ENCODE data around the gene PCDHB10.

DNA sequence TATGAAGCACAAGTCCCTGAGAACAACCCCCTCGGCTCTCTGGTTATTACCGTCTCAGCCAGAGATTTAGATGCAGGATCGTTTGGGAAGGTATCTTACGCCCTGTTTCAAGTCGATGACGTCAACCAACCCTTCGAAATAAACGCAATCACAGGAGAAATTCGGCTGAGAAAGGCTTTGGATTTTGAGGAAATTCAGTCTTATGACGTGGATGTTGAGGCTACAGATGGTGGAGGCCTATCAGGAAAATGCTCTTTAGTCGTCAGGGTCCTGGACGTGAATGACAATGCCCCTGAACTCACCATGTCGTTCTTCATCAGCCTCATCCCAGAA, 41.2 kb upstream of the PCDHB10 start:
- TF ChIP-seq, protein P1, sequence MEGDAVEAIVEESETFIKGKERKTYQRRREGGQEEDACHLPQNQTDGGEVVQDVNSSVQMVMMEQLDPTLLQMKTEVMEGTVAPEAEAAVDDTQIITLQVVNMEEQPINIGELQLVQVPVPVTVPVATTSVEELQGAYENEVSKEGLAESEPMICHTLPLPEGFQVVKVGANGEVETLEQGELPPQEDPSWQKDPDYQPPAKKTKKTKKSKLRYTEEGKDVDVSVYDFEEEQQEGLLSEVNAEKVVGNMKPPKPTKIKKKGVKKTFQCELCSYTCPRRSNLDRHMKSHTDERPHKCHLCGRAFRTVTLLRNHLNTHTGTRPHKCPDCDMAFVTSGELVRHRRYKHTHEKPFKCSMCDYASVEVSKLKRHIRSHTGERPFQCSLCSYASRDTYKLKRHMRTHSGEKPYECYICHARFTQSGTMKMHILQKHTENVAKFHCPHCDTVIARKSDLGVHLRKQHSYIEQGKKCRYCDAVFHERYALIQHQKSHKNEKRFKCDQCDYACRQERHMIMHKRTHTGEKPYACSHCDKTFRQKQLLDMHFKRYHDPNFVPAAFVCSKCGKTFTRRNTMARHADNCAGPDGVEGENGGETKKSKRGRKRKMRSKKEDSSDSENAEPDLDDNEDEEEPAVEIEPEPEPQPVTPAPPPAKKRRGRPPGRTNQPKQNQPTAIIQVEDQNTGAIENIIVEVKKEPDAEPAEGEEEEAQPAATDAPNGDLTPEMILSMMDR (optimal IDR thresholded peaks at IDR 0.05 in 1 of 3, IDR thresholded peaks at IDR 0.05 in 1 of 3, conservative IDR thresholded peaks at IDR 0.05 in 1 of 3; ENCODE audit: extremely low read depth in 1 of 3, insufficient read depth in 2 of 3, low read length in 3 of 3), result no peak
- no peak for TF ChIP-seq EZH2 (IDR thresholded peaks at IDR 0.05; ENCODE audit: low read length)
